Stomach smooth muscle (tissue), 2 donors: ENCODE measurements around the gene INPP5J.
"Not testable (repeated sequence)": the region's sequence is repeated elsewhere in the genome, so short reads cannot be mapped to it uniquely, and the experiment has no call there.

Experiments used
- H3K27ac ChIP-seq: one replicate; pipeline ENCODE4 v1.7.0; 2013; ENCODE audit warnings: mild to moderate bottlenecking, low read length, inconsistent platforms
- H3K27me3 ChIP-seq, 2 donors: one replicate each; pipeline ENCODE4 v1.7.0; 2013; ENCODE audit warnings: low read length in 2 of 2; ENCODE audit not compliant: insufficient read depth in 2 of 2, control insufficient read depth in 1 of 2
- H3K36me3 ChIP-seq, 2 donors: one replicate each; pipeline ENCODE4 v1.7.0; 2013; ENCODE audit warnings: low read length in 2 of 2; ENCODE audit not compliant: control insufficient read depth in 2 of 2, insufficient read depth in 2 of 2
- H3K4me1 ChIP-seq: one replicate; pipeline ENCODE4 v1.7.0; 2013; ENCODE audit warnings: low read length; ENCODE audit not compliant: control insufficient read depth, insufficient read depth
- H3K4me3 ChIP-seq, 2 donors: one replicate each; pipeline ENCODE4 v1.7.0; 2013; ENCODE audit warnings: low read length in 2 of 2
- H3K9ac ChIP-seq, 2 donors: one replicate each; pipeline ENCODE4 v1.7.0; 2013; ENCODE audit warnings: low read length in 2 of 2, mild to moderate bottlenecking in 1 of 2
- H3K9me3 ChIP-seq, 2 donors: one replicate each; pipeline ENCODE4 v1.7.0; 2013; ENCODE audit warnings: low read length in 2 of 2; ENCODE audit not compliant: control insufficient read depth in 2 of 2
- donor health status: healthy.
- donor health status: Pancreatic carcinoma.

Gene INPP5J

GRCh38 chr22:31095637-31096249, 27.0 kb upstream of the INPP5J start:
- Histone ChIP-seq H3K4me1 (peaks cover 83% of the 10 kb centered on the region), H3K27me3 (no peaks in the 10 kb centered on the region), H3K36me3 (peaks cover 74 to 77% of the 10 kb centered on the region in 2 donors), H3K9ac (peak overlapping the region; percentile 54 to 74), H3K4me3 (peak overlapping the region; percentile 94 to 95), H3K27ac (peak overlapping the region; percentile 98), H3K9me3 (no peaks in the 10 kb centered on the region)

DNA sequence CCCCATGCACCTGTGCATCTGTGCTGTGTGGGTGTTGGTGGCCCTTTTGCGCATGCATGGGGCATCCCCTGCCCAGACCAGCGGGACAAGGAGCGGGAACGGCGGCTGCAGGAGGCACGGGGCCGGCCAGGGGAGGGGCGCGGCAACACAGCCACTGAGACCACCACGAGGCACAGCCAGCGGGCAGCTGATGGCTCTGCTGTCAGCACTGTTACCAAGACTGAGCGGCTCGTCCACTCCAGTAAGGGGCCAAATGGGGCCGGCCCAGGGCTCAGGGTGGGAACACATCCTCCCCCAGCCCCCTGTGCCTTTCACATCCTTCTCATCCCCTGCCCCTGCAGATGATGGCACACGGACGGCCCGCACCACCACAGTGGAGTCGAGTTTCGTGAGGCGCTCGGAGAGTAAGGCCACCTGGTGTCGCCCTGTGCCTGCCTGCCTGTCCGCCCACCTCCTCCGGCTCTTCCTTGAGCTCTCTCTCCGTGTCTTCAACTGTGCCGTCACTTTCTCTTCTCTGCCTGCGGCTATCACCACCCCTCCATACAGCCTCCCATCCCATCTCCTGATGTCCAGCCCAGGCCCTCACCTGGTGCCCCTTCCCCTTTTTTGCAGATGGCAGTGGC, 26.0 kb upstream of the INPP5J start:
- Histone ChIP-seq H3K4me1 (peaks cover 88% of the 10 kb centered on the region), H3K27me3 (no peaks in the 10 kb centered on the region), H3K27ac (peak overlapping the region; percentile 98), H3K9me3 (no peaks in the 10 kb centered on the region), H3K4me3 (peak overlapping the region; percentile 41 to 94), H3K9ac (peak overlapping the region; percentile 54 to 74), H3K36me3 (peaks cover 73 to 76% of the 10 kb centered on the region in 2 donors)

DNA sequence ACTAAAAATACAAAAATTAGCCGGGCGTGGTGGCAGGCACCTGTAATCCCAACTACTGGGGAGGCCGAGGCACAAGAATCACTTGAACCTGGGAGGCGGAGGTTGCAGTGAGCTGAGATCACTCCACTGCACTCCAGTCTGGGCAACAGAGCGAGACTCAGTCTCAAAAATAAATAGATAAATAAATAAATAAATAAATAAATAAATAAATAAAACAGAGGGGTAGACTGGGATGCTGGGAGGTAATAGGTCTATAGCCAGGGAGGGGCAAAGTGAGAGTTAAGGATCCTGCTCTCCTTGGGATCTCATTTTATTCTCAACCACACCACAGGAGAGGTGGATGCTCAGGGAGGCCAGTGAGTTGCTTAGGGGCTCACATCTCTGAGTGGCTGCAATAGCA, 25.2 kb upstream of the INPP5J start:
- H3K9me3 ChIP-seq, H3K27me3 ChIP-seq: not testable (repeated sequence)
- Histone ChIP-seq H3K9ac (peak overlapping the region in 1 of 2 donors; percentile 36), H3K36me3 (peaks cover 68 to 71% of the 10 kb centered on the region in 2 donors), H3K4me3 (peak overlapping the region in 1 of 2 donors; percentile 54), H3K27ac (peak overlapping the region; percentile 99), H3K4me1 (peaks cover 87% of the 10 kb centered on the region)

GRCh38 chr22:31097941-31098631, 24.7 kb upstream of the INPP5J start:
- Histone ChIP-seq H3K27ac (peak overlapping the region; percentile 99), H3K36me3 (peaks cover 67 to 68% of the 10 kb centered on the region in 2 donors), H3K4me1 (peaks cover 88% of the 10 kb centered on the region)

DNA sequence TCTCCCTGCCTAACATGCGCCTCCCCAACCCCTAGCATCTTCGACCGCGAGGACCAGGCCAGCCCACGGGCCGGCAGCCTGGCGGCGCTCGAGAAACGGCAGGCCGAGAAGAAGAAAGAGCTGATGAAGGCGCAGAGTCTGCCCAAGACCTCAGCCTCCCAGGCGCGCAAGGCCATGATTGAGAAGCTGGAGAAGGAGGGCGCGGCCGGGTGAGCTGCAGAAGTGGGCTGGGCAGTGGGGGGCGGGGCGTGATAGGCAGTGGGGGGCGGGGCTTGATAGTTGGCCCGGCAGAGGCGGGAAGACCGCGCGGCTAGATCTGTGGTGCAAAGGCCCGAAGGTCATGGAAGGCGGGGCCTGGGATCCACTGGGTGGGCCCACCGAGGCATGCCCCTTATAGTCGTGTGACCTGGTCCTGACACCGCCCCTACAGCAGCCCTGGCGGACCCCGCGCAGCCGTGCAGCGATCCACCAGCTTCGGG, 24.1 kb upstream of the INPP5J start:
- H3K27ac ChIP-seq: peak overlapping the region; percentile 99
- H3K9ac ChIP-seq: peak overlapping the region; percentile 13 to 17
- H3K27me3 ChIP-seq: no peaks in the 10 kb centered on the region
- peaks cover 72 to 73% of the 10 kb centered on the region in 2 donors for H3K36me3 ChIP-seq
- no peaks in the 10 kb centered on the region for H3K9me3 ChIP-seq
- peaks cover 92% of the 10 kb centered on the region for H3K4me1 ChIP-seq
- peak overlapping the region in 1 of 2 donors; percentile 54 for H3K4me3 ChIP-seq

More at GRCh38 chr22:31097941-31098631, 24.7 kb upstream of the INPP5J start:
- Histone ChIP-seq H3K9ac (peak overlapping the region in 1 of 2 donors; percentile 36), H3K27me3 (no peaks in the 10 kb centered on the region), H3K4me3 (peak overlapping the region in 1 of 2 donors; percentile 54), H3K9me3 (no peaks in the 10 kb centered on the region)

- Histone ChIP-seq H3K27me3 (no peaks in the 10 kb centered on the region), H3K27ac (peak overlapping the region; percentile 99), H3K9ac (peak overlapping the region; percentile 17 to 29), H3K9me3 (no peaks in the 10 kb centered on the region), H3K4me1 (peaks cover 92% of the 10 kb centered on the region), H3K4me3 (peak overlapping the region in 1 of 2 donors; percentile 35), H3K36me3 (peaks cover 67 to 72% of the 10 kb centered on the region in 2 donors)
Observed at GRCh38 chr22:31099386-31099785, 23.4 kb upstream of the INPP5J start.

DNA sequence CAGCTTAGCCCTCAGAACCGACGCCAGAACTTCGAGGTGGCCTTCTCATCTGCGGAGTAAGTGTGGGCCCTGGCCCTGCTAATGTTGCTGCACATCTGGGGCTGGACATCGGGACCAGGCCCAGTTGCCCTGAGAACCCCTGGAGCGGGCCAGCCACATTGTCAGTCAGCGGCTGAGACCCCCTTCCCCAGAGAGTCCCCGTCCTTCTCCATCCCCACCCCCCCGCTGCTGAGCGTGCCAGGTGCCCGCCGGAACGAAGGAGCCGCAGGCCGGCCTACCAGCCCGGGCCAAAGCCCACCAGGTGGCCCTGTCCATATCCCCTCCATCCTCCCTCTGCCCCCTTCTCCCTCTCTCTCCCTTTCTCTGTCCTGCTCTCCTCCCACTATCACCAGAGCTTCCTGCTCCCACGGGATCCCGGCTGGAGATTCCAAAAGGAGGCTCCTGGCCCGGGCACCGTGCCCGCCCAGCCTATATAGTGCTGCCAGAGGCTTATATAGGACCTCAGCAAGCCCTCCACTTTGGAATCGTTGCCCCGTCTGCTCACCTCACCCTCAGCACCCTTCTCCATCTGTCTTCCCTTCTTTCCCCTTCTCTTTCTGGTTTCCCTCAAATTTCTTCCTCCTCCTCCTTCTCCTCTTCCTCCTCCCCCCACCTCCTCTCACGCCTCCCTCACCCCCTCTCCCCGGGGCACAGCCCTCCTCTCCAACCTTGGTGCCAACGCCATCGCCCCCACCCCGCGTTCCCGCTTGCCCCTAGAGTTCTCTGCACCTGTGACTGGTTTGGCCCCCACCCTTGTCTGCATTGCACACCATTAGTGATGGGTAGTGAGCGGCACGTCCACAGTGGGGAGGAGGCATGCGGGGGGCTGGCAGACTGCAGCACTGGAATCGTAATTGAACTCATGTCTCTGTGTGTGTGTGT, 22.7 kb upstream of the INPP5J start:
- H3K36me3 ChIP-seq: peaks cover 61 to 65% of the 10 kb centered on the region in 2 donors
- H3K27me3 ChIP-seq: no peaks in the 10 kb centered on the region
- peak overlapping the region; percentile 99 for H3K27ac ChIP-seq
- no peak overlapping the region for H3K9ac ChIP-seq
- H3K9me3 ChIP-seq: no peaks in the 10 kb centered on the region
- peak overlapping the region in 1 of 2 donors; percentile 8 for H3K4me3 ChIP-seq
- H3K4me1 ChIP-seq: peaks cover 91% of the 10 kb centered on the region

DNA sequence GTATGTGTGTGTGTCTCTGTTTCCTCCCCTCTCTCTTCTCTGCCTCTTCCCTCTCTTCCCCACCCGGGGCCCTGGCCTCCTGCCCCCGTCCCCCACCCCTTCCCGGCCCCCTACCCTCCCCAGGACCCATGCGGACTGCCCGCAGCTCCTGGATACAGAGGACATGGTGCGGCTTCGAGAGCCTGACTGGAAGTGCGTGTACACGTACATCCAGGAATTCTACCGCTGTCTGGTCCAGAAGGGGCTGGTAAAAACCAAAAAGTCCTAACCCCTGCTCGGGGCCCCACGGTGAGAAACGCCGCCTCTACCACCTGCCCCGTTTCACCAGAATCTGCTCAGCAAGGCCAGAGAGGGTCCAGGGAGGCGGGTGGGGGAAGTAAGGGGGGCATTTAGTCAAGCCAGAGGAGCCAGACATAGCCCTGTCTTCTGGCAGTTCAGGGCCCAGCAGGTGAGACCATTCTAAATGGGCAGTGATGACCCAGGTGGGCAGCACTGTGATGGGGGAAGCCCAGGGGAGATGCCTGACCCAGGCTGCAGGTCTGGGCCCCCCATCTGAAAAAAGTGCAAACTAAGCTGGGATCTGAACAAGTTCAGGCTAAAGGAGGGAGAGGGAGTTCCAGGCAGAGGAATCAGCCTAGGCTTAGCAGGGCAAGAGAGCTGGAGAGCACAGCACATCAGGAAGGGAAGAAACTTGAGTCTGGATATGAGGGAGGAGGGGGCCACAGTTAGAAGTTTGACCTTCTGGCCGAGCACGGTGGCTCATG, 21.8 kb upstream of the INPP5J start:
- Histone ChIP-seq H3K36me3 (peaks cover 59 to 64% of the 10 kb centered on the region in 2 donors), H3K4me1 (peaks cover 91% of the 10 kb centered on the region)

DNA sequence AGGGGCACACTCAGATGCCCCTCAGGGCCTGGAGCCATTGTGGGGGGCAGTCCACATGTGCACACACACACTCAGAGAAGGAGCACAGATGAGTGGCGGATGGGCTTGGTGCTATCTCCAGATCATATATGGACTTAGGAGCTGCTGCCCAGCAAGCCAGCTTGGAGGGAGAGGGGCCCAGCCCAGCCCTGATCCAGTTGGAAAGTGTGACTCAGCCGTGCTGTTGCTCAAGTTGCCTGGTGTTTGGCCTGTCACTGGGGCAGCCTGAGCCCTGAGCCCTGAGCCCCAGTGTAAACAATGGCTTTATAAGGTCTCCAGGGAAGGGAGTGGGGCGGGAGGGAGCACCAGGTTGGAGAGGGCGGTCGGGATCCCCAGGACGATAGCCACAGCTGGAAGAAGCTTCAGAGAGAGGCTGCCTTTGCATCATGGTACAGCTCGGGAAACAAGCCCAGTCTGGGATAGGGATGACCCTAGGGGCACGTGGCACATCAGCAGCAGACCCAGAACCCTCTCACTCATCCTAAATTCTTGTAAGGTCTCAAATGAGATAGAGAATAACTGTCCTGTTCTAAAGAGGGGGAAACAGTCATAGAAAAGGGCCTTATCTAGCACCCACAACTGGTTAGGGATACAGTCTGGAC, 20.2 kb upstream of the INPP5J start:
- H3K4me1 ChIP-seq: peaks cover 85% of the 10 kb centered on the region
- H3K9me3 ChIP-seq: no peaks in the 10 kb centered on the region
- peaks cover 45 to 51% of the 10 kb centered on the region in 2 donors for H3K36me3 ChIP-seq
- peak overlapping the region; percentile 99 for H3K27ac ChIP-seq
- no peaks in the 10 kb centered on the region for H3K27me3 ChIP-seq
- H3K4me3 ChIP-seq: peak overlapping the region in 1 of 2 donors; percentile 15
- peak overlapping the region; percentile 50 to 60 for H3K9ac ChIP-seq

More for the DNA sequence above, 21.8 kb upstream of the INPP5J start:
- Histone ChIP-seq H3K9me3 (no peaks in the 10 kb centered on the region), H3K4me3 (no peak overlapping the region), H3K27ac (peak overlapping the region; percentile 99), H3K27me3 (no peaks in the 10 kb centered on the region), H3K9ac (no peak overlapping the region)
